ENCODE results near the gene KRTAP10-11.
"Not testable (repeated sequence)": the region's sequence is repeated elsewhere in the genome, so short reads cannot be mapped to it uniquely, and the experiment has no call there.

KRTAP10-11 gene

DNA sequence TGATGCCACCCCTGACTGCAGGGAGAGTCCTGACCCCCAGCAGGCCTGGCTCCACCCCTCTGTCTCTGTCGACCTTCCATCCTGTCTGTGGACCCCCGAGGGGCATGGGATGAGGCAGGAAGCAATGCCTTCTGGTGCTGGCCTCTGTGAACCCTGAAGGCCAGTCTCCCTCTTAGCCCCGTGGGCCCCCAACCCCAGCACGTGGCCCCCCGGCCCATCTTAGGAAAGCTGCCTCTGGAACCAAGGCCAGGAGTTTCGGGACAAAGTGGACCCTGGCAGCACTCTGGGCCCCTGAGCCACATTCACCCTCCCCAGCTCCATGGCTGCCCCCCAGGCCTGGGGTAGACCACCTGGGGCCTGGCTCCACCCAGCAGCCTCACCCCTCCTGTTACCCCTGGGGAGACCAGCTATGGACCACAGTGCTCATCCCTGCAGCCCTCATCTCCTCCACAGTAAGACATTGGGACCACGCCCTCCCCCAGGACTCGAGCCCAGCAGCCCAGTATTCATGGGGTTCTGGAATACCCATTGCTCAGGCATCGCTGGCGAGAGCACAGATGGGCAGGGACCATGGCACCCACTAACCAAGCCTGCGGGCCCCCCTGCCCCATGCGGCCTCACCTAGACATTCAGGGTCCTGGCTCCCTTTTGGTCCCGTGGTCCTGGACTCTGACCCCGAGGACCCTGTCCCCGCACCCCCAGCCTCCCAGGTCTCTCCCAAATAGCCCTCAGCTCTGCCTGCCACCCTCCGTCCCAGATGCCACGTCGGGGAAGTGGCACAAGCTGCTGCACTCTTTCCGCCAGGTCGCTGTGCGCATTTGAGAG, 7.5 kb upstream of the KRTAP10-11 start:
- in situ Hi-C loops (cut with MboI; ENCODE audit: low sequenced_read_pairs), result not testable (repeated sequence)

DNA sequence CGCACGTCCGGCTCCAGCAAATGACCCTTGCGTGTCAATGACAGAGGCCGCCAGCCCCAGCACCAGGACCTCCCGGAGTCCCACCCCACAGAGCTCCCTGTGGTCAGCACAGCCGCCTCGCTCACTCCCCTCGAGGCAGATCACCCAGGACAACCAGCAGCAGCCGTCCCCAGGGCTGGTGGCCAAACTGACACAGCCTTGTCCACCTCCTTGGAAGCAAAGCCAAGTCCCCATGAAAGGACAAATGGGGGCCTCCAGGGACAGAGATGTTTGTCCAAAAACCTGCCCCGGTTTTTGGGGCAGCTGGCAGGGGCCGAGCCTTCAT, 6.9 kb upstream of the KRTAP10-11 start:
- in situ Hi-C loops (cut with MboI; ENCODE audit: low sequenced_read_pairs), result no loop called here

DNA sequence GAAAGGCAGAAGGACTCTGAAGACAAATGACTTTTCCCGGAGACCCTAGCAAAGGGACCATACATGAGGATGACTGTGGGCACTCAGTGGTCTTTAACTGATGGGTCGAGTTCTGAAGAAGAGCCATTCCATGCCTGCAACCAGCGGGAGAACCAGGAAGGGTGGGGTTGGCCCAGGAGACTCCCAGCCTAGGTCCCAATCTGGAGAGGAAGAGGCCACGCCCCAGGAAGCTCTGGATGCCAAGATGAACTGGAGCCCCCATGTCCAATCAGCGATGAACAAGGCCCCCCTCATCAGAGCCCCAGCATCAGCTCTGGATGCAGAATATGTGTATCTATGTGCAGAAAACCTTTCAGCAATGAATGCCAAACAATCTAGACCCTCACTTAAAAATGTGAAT, 5.5 kb upstream of the KRTAP10-11 start:
- in situ Hi-C loops (cut with MboI; ENCODE audit: low sequenced_read_pairs), result no loop called here

GRCh38 chr21:44643741-44644310, 2.4 kb upstream of the KRTAP10-11 start:
- in situ Hi-C loops (cut with MboI; ENCODE audit: low sequenced_read_pairs), result no loop called here

GRCh38 chr21:44644878-44645277, 1.3 kb upstream of the KRTAP10-11 start:
- in situ Hi-C loops (cut with MboI; ENCODE audit: low sequenced_read_pairs), result no loop called here

GRCh38 chr21:44647222-44647552, 973 bp downstream of the KRTAP10-11 start:
- in situ Hi-C loops (cut with MboI; ENCODE audit: low sequenced_read_pairs), result no loop called here

GRCh38 chr21:44648557-44649311, 2.5 kb downstream of the KRTAP10-11 start:
- in situ Hi-C loops (cut with MboI; ENCODE audit: low sequenced_read_pairs), result no loop called here

GRCh38 chr21:44649521-44650100, 3.4 kb downstream of the KRTAP10-11 start:
- in situ Hi-C loops (cut with MboI; ENCODE audit: low sequenced_read_pairs), result no loop called here

- in situ Hi-C loops (cut with MboI; ENCODE audit: low sequenced_read_pairs), result no loop called here
Measured at GRCh38 chr21:44650265-44650972, 4.2 kb downstream of the KRTAP10-11 start.

DNA sequence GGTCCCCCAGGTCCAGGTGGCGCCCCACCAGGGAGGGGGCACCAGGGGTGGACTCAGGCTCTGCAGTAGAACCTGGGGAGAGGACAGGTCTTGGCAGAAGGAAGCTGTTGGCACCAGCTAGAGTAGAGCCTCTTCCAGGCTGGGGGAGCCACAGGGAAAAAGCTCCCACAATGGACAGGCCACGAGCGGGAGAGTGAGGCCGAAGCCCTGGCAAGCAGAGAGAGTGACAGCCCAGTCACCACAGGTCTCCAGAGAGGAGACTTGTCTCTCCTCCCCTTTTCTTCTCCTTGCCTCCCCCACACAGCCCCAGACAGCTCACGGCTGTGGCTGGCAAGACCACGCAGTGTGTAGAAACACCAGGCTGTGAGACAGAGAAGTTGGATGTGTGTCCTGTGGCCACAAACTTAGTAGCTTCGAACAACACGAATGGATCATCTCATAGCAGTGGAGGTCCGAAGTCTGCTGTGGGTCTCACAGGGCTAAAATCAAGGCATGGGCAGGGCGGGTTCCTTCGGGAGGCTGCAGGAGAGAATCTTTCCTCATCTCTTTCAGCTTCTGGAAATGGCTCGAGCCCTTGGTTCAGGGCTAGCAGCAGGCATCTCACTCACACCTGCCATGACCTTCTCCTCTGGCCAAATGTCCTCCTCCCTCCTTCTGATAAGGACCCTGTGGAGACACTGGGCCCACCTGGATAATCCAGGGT, 4.9 kb downstream of the KRTAP10-11 start:
- in situ Hi-C loops (cut with MboI; ENCODE audit: low sequenced_read_pairs), result no loop called here

DNA sequence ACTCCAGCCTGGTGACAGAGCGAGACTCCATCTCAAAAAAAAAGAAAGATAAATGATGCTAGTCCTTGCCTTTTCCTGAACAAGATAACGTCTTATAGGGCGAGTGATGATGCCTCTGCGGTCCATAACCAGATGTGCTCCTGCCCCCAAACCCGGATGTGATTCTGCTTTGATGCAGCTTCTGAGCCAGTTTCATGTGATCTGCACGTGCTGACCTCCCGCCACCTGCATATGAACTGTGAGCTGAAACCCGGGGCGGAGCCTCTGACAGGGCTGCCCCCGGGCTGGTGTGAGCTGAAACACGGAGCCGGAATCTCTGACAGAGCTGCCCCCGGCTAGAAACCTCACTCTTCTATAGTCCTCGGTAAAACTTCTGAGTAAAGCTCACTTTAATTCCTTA, 6.9 kb downstream of the KRTAP10-11 start:
- in situ Hi-C loops (cut with MboI; ENCODE audit: low sequenced_read_pairs), result no loop called here

GRCh38 chr21:44653656-44654575, 7.7 kb downstream of the KRTAP10-11 start:
- in situ Hi-C loops (cut with MboI; ENCODE audit: low sequenced_read_pairs), result no loop called here

DNA sequence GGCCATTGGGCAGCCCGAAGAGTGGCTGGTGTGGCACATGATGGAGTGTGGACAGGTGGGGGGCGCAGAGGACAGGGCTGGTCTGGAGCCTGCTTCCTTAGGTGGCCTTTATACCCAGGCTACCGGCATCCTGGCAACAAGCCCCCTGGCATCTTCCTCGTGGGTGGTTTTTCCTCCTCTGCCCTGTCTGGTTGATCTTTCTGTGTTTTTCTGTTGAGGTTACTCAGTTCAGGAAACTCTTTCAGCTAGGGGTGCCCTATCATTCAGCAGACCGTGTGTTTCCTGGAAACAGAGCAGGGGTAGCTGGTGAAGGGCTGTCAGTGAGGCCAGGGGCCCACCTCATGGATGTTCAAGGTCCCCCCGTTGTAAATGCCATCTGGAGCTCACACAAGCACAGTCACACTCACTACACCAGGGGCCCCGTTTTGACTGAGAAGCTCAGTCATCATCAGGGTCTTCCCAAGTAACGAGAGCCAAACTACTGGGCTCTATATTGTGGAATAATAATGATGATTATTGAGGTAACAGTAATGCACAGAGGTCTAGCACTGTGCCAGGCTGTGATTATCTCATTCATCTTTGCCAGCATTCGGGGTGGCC, 8.5 kb downstream of the KRTAP10-11 start, which contains the start of gene KRTAP12-4:
TSS of gene KRTAP12-4 (minus strand) at position 84 of the 600 bp plus-strand sequence. CDS start at position 39, 45 bp downstream.
- in situ Hi-C loops (cut with MboI; ENCODE audit: low sequenced_read_pairs), result no loop called here

GRCh38 chr21:44656868-44657267, 10.7 kb downstream of the KRTAP10-11 start:
- in situ Hi-C loops (cut with MboI; ENCODE audit: low sequenced_read_pairs), result no loop called here

GRCh38 chr21:44657635-44658540, 11.7 kb downstream of the KRTAP10-11 start, which contains the start of gene KRTAP12-3:
Gene KRTAP12-3, plus strand, starts transcription at chr21:44657932. Its CDS starts 48 bp downstream, at chr21:44657980.
- in situ Hi-C loops (cut with MboI; ENCODE audit: low sequenced_read_pairs), result no loop called here

GRCh38 chr21:44658541-44658910, 12.3 kb downstream of the KRTAP10-11 start:
- in situ Hi-C loops (cut with MboI; ENCODE audit: low sequenced_read_pairs), result no loop called here

GRCh38 chr21:44658913-44659595, 12.8 kb downstream of the KRTAP10-11 start:
- in situ Hi-C loops (cut with MboI; ENCODE audit: low sequenced_read_pairs), result no loop called here

All from HL-60/S4 treated with retinoic acid at 250 ng/mL for 4 days and 3 days (cell line).